Peyer's patch (tissue), 4 donors: ENCODE data around the gene ARF5.

Source experiments
- CTCF ChIP-seq, 6 experiments: fragments of 450-650 bp in 4 of 6; fragments of 200-600 bp in 2 of 6; sonication (generic) in 1 of 6; IDR thresholded peaks; one replicate each; pipeline ENCODE4 v1.5.1; 2017 to 2019; ENCODE audit warnings: antibody characterized with exemption in 6 of 6, mild to moderate bottlenecking in 3 of 6, moderate library complexity in 1 of 6
- POLR2A ChIP-seq, 2 donors: fragments of 450-650 bp; IDR thresholded peaks; one replicate each; pipeline ENCODE4 v1.5.1; 2017; ENCODE audit warnings: antibody characterized with exemption in 2 of 2, mild to moderate bottlenecking in 2 of 2, moderate library complexity in 2 of 2

DNA sequence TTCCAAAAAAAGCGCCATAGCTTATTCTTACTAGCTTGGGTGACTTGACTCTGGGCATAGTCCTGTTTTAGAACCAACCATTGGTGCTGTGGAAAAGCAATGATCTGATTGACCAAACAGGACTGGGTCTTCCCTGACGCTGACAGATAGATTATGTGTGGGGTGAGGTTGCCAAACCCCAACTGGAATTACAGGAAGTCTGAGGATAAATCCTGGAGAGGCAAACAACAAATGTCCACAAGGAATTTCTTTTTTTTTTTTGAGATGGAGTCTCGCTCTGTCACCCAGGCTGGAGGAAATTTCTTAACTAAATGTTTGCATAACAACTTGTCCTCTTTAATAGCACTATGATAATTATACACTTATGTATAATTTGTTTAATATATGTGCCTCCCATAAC is 22.0 kb upstream of the ARF5 start:
- TF ChIP-seq CTCF (IDR thresholded peaks at IDR 0.05) (no peak), POLR2A (IDR thresholded peaks at IDR 0.05) (no peak)
